NCI-H2171 (cell line): ENCODE data around the gene KCP.

Experiments
- DNase-seq: peaks from one replicate; lab custom pipeline; 2025; lab: John Stamatoyannopoulos, UW

KCP gene

GRCh38 chr7:128906766-128907559 is 3.5 kb downstream of the KCP start:
- DNase-seq: no peak

GRCh38 chr7:128906001-128906765 is 4.3 kb downstream of the KCP start:
- no peak for DNase-seq

- peak; percentile 35 for DNase-seq
Measured at GRCh38 chr7:128904381-128905197, 5.9 kb downstream of the KCP start.

DNA sequence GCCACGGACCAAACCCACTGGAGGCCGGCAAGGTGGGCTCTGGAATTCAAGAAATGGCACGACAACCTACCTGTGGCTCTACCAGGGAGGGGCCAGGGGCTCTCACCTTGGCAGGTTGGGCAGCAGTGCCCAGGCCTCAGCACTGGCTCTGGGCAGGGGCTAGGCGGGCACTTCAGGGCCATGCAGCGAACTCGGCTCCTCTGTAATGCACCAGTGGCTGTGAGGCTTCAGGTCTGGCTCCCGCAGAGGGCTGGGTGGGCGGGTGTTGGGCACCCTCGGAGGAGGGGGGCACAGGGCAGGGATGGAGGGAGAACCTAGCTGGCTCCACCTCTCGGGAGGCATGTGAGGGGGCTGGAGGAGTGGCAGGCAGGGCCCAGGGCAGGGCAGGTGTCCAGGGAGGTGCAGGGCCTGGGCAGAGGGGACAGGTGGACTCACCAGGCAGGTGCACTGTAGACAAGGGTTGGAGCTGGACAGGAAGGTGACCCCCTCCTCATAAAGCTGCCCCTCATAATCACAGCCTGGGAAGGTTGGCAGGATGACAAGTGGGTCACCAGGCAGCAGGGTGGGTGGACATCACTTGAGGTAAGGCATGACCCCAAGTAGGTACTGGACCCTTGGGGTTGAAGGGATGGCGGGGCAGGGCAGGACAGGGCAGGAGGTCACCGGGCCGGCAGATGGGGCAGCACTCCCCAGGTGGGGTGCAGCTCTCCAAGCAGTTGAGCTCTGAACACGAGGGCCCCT is 6.7 kb downstream of the KCP start:
- no peak for DNase-seq

- DNase-seq: no peak
Measured at GRCh38 chr7:128902761-128903585, 7.5 kb downstream of the KCP start.

DNA sequence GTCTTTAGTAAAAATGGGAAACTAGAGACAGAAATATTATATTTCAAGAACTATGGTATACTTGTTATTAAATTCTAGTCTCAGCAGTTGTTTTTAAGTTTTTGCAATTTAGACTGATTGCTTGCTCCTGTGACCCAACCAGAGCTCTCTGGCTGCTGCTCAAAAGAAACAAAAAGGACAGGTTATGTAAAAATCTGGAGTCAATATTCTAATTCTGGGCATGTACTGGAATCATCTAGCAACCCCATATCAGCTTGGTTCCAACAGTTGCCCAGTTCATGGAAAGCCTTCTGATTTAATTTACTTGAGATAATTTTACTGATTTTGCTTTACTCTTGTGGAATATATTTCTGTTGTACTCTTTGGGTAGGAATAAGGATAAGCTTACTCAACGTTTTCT is 10.3 kb downstream of the KCP start:
- DNase-seq: no peak

DNA sequence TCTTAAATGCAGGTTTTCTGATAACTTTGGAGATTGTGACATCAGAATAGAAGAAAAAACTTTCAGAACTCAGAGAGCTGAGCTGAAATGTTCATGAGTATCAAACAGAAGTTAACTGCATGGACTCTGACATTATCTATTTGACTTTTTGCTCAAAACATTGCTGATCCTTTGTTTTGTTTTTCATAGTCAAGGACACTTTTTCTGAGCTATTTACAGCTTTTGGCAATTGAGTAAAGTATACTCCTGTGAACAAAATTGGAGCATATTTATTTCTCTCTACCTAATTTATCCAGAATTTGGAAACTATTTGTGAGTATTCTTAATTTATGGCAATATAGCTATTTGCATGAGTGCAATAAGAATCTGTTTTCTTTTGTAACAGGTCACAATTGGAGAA is 11.1 kb downstream of the KCP start:
- DNase-seq: no peak

DNA sequence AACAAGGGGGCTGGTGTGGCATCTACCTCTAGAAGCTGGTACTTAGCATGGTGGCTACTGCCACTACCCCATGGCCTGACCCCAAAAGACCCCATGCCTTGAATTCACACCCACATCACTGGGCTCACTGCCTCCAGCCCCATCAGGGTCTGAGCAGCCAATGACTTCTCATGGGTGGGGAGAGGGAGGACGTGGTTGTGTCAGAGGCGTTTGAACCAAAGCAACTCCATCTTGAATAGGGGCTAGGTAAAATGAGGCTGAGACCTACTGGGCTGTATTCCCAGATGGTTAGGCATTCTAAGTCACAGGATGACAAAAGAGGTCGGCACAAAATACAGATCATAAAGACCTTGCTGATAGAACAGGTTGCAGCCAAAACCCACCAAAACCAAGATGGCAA is 15.2 kb downstream of the KCP start:
- no peak for DNase-seq

- DNase-seq: no peak
Measured at GRCh38 chr7:128894101-128894440, 16.4 kb downstream of the KCP start.

- no peak for DNase-seq
Measured at GRCh38 chr7:128893251-128894100, 17.0 kb downstream of the KCP start.

- DNase-seq: no peak
Measured at GRCh38 chr7:128892521-128893250, 17.8 kb downstream of the KCP start.

DNA sequence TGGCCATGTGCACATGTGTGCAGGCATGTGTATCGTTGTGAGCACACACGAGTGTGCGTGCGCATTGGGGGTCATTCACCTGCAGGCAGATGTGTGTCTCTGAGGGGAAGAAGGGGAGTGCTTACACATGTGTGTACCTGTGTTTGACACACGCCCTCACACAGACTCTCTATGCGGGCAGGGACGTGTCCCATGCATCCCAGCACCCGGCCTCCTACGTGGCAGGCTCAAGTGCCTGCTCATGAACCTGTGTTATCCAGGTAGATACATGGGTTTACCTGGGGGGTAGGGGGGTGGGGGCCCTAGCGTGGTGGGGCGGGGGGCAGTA is 18.6 kb downstream of the KCP start:
- DNase-seq: no peak

- peak; percentile 22 for DNase-seq
Measured at GRCh38 chr7:128891110-128891941, 19.2 kb downstream of the KCP start.

GRCh38 chr7:128890306-128891109 is 20.0 kb downstream of the KCP start:
- no peak for DNase-seq

- DNase-seq: no peak
Measured at GRCh38 chr7:128889121-128889520, 21.4 kb downstream of the KCP start.

GRCh38 chr7:128888756-128889095 is 21.8 kb downstream of the KCP start:
- no peak for DNase-seq

- DNase-seq: no peak
Measured at GRCh38 chr7:128888039-128888755, 22.3 kb downstream of the KCP start.
